DND-41 (cell line): ENCODE results near the gene PPP2R2B.

Experiments
- CTCF ChIP-seq: IDR thresholded peaks from 2 replicates; pipeline ENCODE4 v1.5.1; 2012; ENCODE audit warnings: borderline replicate concordance, low read length, moderate library complexity, mild to moderate bottlenecking; ENCODE audit not compliant: poor library complexity, severe bottlenecking; ENCODE audit errors: extremely low read depth
- EZH2 ChIP-seq: IDR thresholded peaks from 3 replicates; pipeline ENCODE4 v1.6.1; 2012; ENCODE audit warnings: borderline replicate concordance, low read depth, mild to moderate bottlenecking, moderate library complexity, low read length, inconsistent platforms; ENCODE audit not compliant: severe bottlenecking

DNA sequence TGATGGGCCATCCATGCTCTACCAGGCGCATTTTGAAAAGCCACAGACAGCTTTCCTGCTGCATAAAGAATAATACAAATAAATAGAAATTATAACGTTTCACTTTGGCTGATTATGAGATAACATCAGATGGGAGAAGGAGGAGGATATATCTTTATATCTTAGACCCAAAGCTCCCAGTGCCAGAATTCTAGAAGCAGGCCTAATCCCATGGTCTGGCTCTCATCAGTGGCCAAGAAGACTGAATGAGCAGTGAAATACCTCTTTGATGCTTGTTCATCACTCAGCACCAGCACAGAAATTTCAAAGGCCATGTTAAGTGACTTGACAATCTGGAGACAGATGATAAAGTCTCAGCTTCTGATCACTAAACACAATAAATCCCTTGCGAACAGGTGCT lies 107.6 kb downstream of the PPP2R2B start:
- no peak for TF ChIP-seq CTCF
- TF ChIP-seq EZH2: no peak
